SU-DHL-6 (cell line): ENCODE measurements around the gene TRAPPC2L.

ENCODE experiments used
- H2AFZ ChIP-seq: fragments of 200-600 bp; sonication (generic); 2 replicates; pipeline ENCODE4 v1.6.1; 2014; ENCODE audit warnings: low read depth, mild to moderate bottlenecking, moderate library complexity, mixed read lengths, antibody characterized with exemption, low read length; ENCODE audit not compliant: severe bottlenecking
- H3F3A ChIP-seq: fragments of 200-600 bp; shearing (Covaris generic); 2 replicates; pipeline ENCODE4 v1.6.0; 2016; ENCODE audit warnings: antibody characterized with exemption, mild to moderate bottlenecking; ENCODE audit not compliant: insufficient read depth
- H3K27ac ChIP-seq: fragments of 200-600 bp; sonication (generic); 2 replicates; pipeline ENCODE4 v1.5.1; 2016; ENCODE audit warnings: low read depth, mild to moderate bottlenecking, low read length, moderate library complexity, mixed read lengths
- H3K27me3 ChIP-seq: fragments of 200-600 bp; sonication (generic), shearing (Covaris generic); 2 replicates; pipeline ENCODE4 v1.6.0; 2014; ENCODE audit warnings: mild to moderate bottlenecking, low read length
- H3K36me3 ChIP-seq: fragments of 200-600 bp; sonication (generic); 2 replicates; pipeline ENCODE4 v1.6.1; 2014; ENCODE audit warnings: mild to moderate bottlenecking, low read length, mixed read lengths
- H3K4me2 ChIP-seq: fragments of 300-600, 200-600 bp; shearing (Covaris generic), sonication (generic); 2 replicates; pipeline ENCODE4 v1.6.0; 2014; ENCODE audit warnings: low read length, low read depth, mild to moderate bottlenecking; ENCODE audit not compliant: poor library complexity, severe bottlenecking
- H3K4me3 ChIP-seq: fragments of 200-600 bp; sonication (generic); 2 replicates; pipeline ENCODE4 v1.5.1; 2014; ENCODE audit warnings: antibody characterized with exemption, low read length, mild to moderate bottlenecking, mixed read lengths; ENCODE audit not compliant: insufficient read depth, poor library complexity, severe bottlenecking
- H3K79me2 ChIP-seq: fragments of 200-600 bp; sonication (generic); 2 replicates; pipeline ENCODE4 v1.6.1; 2014; ENCODE audit warnings: mild to moderate bottlenecking, low read length, moderate library complexity; ENCODE audit not compliant: insufficient read depth
- H3K9ac ChIP-seq: fragments of 200-600 bp; sonication (generic); 2 replicates; pipeline ENCODE4 v1.7.0; 2014; ENCODE audit warnings: mild to moderate bottlenecking, low read length
- H3K9me2 ChIP-seq: fragments of 200-600 bp; sonication (generic); replicated peaks from 2 replicates; pipeline ENCODE4 v1.6.1; 2014; ENCODE audit warnings: low read length; ENCODE audit not compliant: insufficient read depth
- H3K9me3 ChIP-seq: fragments of 200-600 bp; sonication (generic); 2 replicates; pipeline ENCODE4 v1.6.1; 2014; ENCODE audit warnings: low read length, mixed read lengths; ENCODE audit not compliant: insufficient read depth
- H4K20me1 ChIP-seq: fragments of 200-600 bp; sonication (generic); 2 replicates; pipeline ENCODE4 v1.6.1; 2014; ENCODE audit warnings: low read depth, mild to moderate bottlenecking, antibody characterized with exemption, low read length, moderate library complexity, mixed read lengths
- CTCF ChIP-seq: fragments of 200-600 bp; sonication (generic); IDR thresholded peaks from one replicate; pipeline ENCODE4 v1.5.1; 2017; ENCODE audit warnings: antibody characterized with exemption, mild to moderate bottlenecking, low read length, moderate library complexity; ENCODE audit not compliant: insufficient read depth, poor library complexity, severe bottlenecking
- EZH2phosphoT487 ChIP-seq: fragments of 200-600 bp; sonication (generic), shearing (Covaris generic); conservative IDR thresholded peaks from 2 replicates; pipeline ENCODE4 v1.6.1; 2018; ENCODE audit warnings: mild to moderate bottlenecking, antibody characterized with exemption, low read length, moderate library complexity, mixed read lengths

Gene TRAPPC2L

GRCh38 chr16:88810912-88811768 lies 45.8 kb upstream of the TRAPPC2L start:
- H3K36me3 ChIP-seq = no peaks in the 10 kb centered on the region
- peak overlapping the region; percentile 82 for H3K27ac ChIP-seq
- H3K4me2 ChIP-seq = peak overlapping the region; percentile 89
- H3K4me3 ChIP-seq = peak overlapping the region; percentile 75
- peak overlapping the region; percentile 92 for H3K9ac ChIP-seq
- TF ChIP-seq CTCF (no peak), EZH2phosphoT487 (no peak)
- peaks cover 32% of the 10 kb centered on the region for H3F3A ChIP-seq
- H3K27me3 ChIP-seq = no peaks in the 10 kb centered on the region
- peaks cover 7% of the 10 kb centered on the region; the same call in 1 of the 2 replicates for H3K79me2 ChIP-seq
- H2AFZ ChIP-seq = no peak overlapping the region
- H4K20me1 ChIP-seq = no peaks in the 10 kb centered on the region
- no peaks in the 10 kb centered on the region for H3K9me2 ChIP-seq
- H3K9me3 ChIP-seq = peaks cover 5% of the 10 kb centered on the region; the same call in 1 of the 2 replicates

- TF ChIP-seq CTCF (no peak), EZH2phosphoT487 (no peak)
- Histone ChIP-seq H3K27me3 (no peaks in the 10 kb centered on the region), H4K20me1 (no peaks in the 10 kb centered on the region), H3K9me2 (no peaks in the 10 kb centered on the region), H3K4me2 (peak within 1 kb of the TSS; percentile 89), H3K9me3 (peaks cover 5% of the 10 kb centered on the region; the same call in 1 of the 2 replicates), H3K9ac (peak within 1 kb of the TSS; percentile 92), H3K27ac (peak within 1 kb of the TSS; percentile 82), H3K4me3 (peak within 1 kb of the TSS; percentile 75), H3F3A (peaks cover 32% of the 10 kb centered on the region), H2AFZ (no peak within 1 kb of the TSS), H3K36me3 (no peaks in the 10 kb centered on the region), H3K79me2 (peaks cover 7% of the 10 kb centered on the region; the same call in 1 of the 2 replicates)
Measured at GRCh38 chr16:88811769-88812512, 45.0 kb upstream of the TRAPPC2L start, which contains the start of gene APRT. TSS of gene APRT (minus strand) at chr16:88811928. CDS start at chr16:88811899, 29 bp downstream.

GRCh38 chr16:88812513-88813268 lies 44.2 kb upstream of the TRAPPC2L start:
- no peak overlapping the region for H3K4me3 ChIP-seq
- H3F3A ChIP-seq = peaks cover 32% of the 10 kb centered on the region
- H3K9me3 ChIP-seq = peaks cover 5% of the 10 kb centered on the region; the same call in 1 of the 2 replicates
- no peaks in the 10 kb centered on the region for H3K9me2 ChIP-seq
- no peak overlapping the region for H3K9ac ChIP-seq
- H4K20me1 ChIP-seq = no peaks in the 10 kb centered on the region
- H3K27ac ChIP-seq = no peak overlapping the region
- H3K27me3 ChIP-seq = no peaks in the 10 kb centered on the region
- no peaks in the 10 kb centered on the region for H3K36me3 ChIP-seq
- peaks cover 7% of the 10 kb centered on the region; the same call in 1 of the 2 replicates for H3K79me2 ChIP-seq
- H3K4me2 ChIP-seq = no peak overlapping the region
- TF ChIP-seq EZH2phosphoT487 (no peak), CTCF (no peak)
- no peak overlapping the region for H2AFZ ChIP-seq
